Natural killer cell (primary cell): ENCODE measurements around the gene C2CD4D. TPM values are rescaled to one million over a fixed set of nuclear protein-coding genes. Genes with fewer than 3 reads are reported as not detected.

Source experiments
- ATAC-seq, 3 donors: fragments of 150-1000 bp in 2 of 3; fragments of 200-7000 bp in 1 of 3; cut with Tn5 transposase; 1 replicate in 1 of 3; 2 replicates in 2 of 3; pipeline ENCODE4 v1.10.0; 2021; ENCODE audit warnings: mild to moderate bottlenecking in 2 of 3, moderate library complexity in 2 of 3
- DNase-seq, 2 donors: peaks; one replicate each; pipeline versions ENCODE4 v3.0.0 to v3.0.0-alpha.2; 2013 to 2021; ENCODE audit warnings: mixed read lengths in 1 of 2
- H3K27ac ChIP-seq: one replicate; pipeline ENCODE4 v1.5.1; 2013; ENCODE audit warnings: mild to moderate bottlenecking, low read length
- H3K27me3 ChIP-seq: one replicate; pipeline ENCODE4 v1.6.1; 2013; ENCODE audit warnings: low read length; ENCODE audit not compliant: control insufficient read depth, insufficient read depth
- H3K36me3 ChIP-seq: one replicate; pipeline ENCODE4 v1.6.1; 2013; ENCODE audit warnings: low read length; ENCODE audit not compliant: control insufficient read depth, insufficient read depth
- H3K4me1 ChIP-seq: one replicate; pipeline ENCODE4 v1.6.1; 2013; ENCODE audit warnings: low read length; ENCODE audit not compliant: control insufficient read depth, insufficient read depth
- H3K4me3 ChIP-seq: one replicate; pipeline ENCODE4 v1.5.1; 2013; ENCODE audit warnings: low read length
- H3K9me3 ChIP-seq: one replicate; pipeline ENCODE4 v1.6.1; 2013; ENCODE audit warnings: low read length; ENCODE audit not compliant: control insufficient read depth, insufficient read depth
- H3K27ac Mint-ChIP-seq, 2 donors: one replicate each; pipeline ENCODE4 v1.8.0; 2022; ENCODE audit warnings: mild to moderate bottlenecking in 2 of 2, mixed read lengths in 2 of 2, moderate library complexity in 1 of 2
- H3K27me3 Mint-ChIP-seq, 2 donors: one replicate each; pipeline ENCODE4 v1.8.0; 2022; ENCODE audit warnings: low read depth in 2 of 2, mixed read lengths in 2 of 2
- H3K36me3 Mint-ChIP-seq: one replicate; pipeline ENCODE4 v1.8.0; 2022; ENCODE audit warnings: mixed read lengths
- H3K4me1 Mint-ChIP-seq, 2 donors: one replicate each; pipeline ENCODE4 v1.8.0; 2022; ENCODE audit warnings: mixed read lengths in 2 of 2
- H3K4me3 Mint-ChIP-seq: one replicate; pipeline ENCODE4 v1.8.0; 2022; ENCODE audit warnings: mild to moderate bottlenecking, moderate library complexity, mixed read lengths
- H3K9me3 Mint-ChIP-seq, 2 donors: one replicate each; pipeline ENCODE4 v1.8.0; 2022; ENCODE audit warnings: mixed read lengths in 2 of 2
- WGBS: methylation state at CpG from one replicate; pipeline ENCODE4 v1.1.7; 2013; ENCODE audit warnings: missing lambda C conversion rate; ENCODE audit not compliant: insufficient coverage; 5-methylcytosine and 5-hydroxymethylcytosine counted together
- intact Hi-C: fragments of 100-400 bp; cut with micrococcal nuclease; formaldehyde crosslinking; loops from one replicate; pipeline ENCODE4 v1.14.2; 2022
- total RNA-seq, 4 donors: library from RNA; stranded (reverse); fragments of 120-200 nt in 1 of 4; gene quantifications; one replicate each; pipeline versions ENCODE4 v1.2.3 to v1.2.4, GENCODE V29; 2013 to 2022
- TF ChIP-seq, protein P1 (sequence below): fragments of 200-600 bp; IDR thresholded peaks from one replicate; pipeline ENCODE4 v1.8.0; 2022; ENCODE audit warnings: antibody characterized with exemption

The C2CD4D gene
- total RNA-seq: under 1 TPM in 2 of 3 donors, not detected in 1; 0.20 to 0.24 TPM
- total RNA-seq (2013): 0.11 TPM

DNA sequence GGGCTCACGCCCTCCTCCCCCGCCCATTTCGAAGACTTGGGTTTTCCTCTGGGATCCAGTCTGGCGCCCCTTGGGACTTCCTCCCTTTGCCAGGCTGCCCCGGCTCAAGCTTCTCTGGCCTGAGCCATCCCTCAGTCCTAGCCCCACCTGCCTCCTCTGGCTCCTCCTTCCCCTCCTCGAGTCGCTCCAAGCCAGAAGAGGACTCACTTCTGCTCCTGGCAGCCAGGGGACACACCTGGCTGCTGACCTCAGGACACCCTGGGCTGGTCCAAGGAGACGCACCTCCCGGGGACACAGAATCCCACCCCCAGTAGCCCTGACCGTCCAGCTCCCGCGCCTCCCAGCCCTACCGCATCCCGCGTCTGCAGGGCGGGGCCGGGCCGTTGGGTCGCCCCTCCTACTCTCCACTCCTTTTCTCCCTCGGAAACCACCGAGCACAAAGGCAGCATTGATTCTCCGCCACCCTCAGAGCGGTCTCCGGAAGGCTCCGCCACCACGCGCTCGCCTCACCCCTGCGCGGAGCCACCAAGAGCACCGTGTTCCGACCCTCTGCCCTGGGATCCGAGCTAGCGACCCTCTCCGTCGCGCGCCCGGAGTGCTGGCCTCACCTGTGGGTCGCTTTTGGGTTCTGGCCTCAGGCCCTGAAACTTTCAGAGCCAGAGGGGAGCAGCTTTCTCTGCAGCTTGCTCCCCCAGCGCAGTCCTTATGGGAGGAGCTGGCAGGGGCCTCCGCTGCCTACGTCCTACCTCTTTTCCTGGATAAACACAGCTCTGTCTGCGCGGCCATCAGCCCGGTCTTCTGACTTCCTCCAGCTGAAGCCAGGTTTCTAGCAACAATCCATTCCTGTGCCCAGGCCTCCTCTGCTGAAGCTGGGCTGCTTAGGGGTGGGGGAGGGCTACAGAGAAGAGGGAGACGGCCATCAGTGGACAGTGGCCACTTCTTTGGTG, at the start of gene C2CD4D:
TSS of gene C2CD4D (minus strand) at position 364 of the 947 bp plus-strand sequence. CDS start 831 bp downstream, outside the sequence.
- Histone ChIP-seq H3K4me1 (peaks cover 42% of the 10 kb centered on the region), H3K4me3 (peak within 1 kb of the TSS; percentile 47)

DNA sequence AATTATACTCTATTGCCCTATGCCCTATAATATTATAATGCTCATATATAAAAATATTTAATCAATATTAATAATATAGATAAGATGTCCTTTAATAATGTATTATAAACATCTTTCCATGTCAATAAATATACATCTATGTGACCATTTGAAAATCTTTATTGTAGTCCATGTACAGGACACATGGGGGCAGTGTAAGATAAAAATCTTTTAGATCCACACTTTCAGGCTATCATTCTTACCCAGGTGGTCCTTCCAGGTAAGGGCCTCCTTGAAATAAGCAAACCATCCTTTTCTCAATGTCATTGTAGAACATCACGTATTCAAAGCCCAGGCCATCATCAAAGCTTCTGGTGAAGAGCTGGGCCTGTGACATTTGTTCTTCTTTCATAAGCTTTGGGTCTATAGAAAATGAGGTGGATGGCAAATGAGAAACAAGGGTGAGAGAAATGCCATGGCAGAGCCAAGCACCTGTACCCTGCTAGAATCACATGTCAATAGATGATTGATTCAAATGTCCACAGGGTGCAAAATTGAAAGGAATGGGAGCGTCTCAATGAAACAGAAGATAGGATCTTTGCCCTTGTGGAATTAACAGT, 49.5 kb upstream of the C2CD4D start:
- intact Hi-C loops: loop anchor here (1.0 kb wide), 1 partner anchor 108 kb away; no protein-coding TSS in a partner anchor
- Mint-ChIP-seq H3K4me1 (peaks cover 16 to 27% of the 10 kb centered on the region in 2 donors), H3K4me3 (no peak overlapping the region), H3K27me3 (no peaks in the 10 kb centered on the region), H3K27ac (no peak overlapping the region), H3K9me3 (no peaks in the 10 kb centered on the region), H3K36me3 (peaks cover 13% of the 10 kb centered on the region)
- Histone ChIP-seq H3K4me3 (no peak overlapping the region), H3K36me3 (peaks cover 25% of the 10 kb centered on the region), H3K27me3 (no peaks in the 10 kb centered on the region), H3K9me3 (no peaks in the 10 kb centered on the region), H3K4me1 (no peaks in the 10 kb centered on the region), H3K27ac (no peak overlapping the region)
- ATAC-seq (no peak), DNase-seq (peak in 1 of 2 donors; percentile 64)
- TF ChIP-seq, protein P1, sequence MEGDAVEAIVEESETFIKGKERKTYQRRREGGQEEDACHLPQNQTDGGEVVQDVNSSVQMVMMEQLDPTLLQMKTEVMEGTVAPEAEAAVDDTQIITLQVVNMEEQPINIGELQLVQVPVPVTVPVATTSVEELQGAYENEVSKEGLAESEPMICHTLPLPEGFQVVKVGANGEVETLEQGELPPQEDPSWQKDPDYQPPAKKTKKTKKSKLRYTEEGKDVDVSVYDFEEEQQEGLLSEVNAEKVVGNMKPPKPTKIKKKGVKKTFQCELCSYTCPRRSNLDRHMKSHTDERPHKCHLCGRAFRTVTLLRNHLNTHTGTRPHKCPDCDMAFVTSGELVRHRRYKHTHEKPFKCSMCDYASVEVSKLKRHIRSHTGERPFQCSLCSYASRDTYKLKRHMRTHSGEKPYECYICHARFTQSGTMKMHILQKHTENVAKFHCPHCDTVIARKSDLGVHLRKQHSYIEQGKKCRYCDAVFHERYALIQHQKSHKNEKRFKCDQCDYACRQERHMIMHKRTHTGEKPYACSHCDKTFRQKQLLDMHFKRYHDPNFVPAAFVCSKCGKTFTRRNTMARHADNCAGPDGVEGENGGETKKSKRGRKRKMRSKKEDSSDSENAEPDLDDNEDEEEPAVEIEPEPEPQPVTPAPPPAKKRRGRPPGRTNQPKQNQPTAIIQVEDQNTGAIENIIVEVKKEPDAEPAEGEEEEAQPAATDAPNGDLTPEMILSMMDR: peak; percentile 59
- 100% methylated on average over 2 of the region's 2 CpGs for WGBS

More for the DNA sequence above, at the start of gene C2CD4D:
- Mint-ChIP-seq H3K4me3 (peak within 1 kb of the TSS; percentile 86), H3K27ac (peak within 1 kb of the TSS; percentile 75 to 85), H3K9me3 (no peaks in the 10 kb centered on the region), H3K36me3 (no peaks in the 10 kb centered on the region), H3K4me1 (peaks cover 33 to 40% of the 10 kb centered on the region in 2 donors), H3K27me3 (peaks cover 3 to 27% of the 10 kb centered on the region in 2 donors)
- Histone ChIP-seq H3K9me3 (no peaks in the 10 kb centered on the region), H3K36me3 (no peaks in the 10 kb centered on the region), H3K27ac (peak within 1 kb of the TSS; percentile 57), H3K27me3 (peaks cover 5% of the 10 kb centered on the region)
- intact Hi-C loops: loop anchor here (5.0 kb wide), 1 partner anchor 307 kb away; no protein-coding TSS in a partner anchor
- DNase-seq (peak; percentile 49 to 90), ATAC-seq (peak; percentile 74 to 79 (median 76))
- 6% methylated on average over 47 of the region's 47 CpGs for WGBS
- TF ChIP-seq, protein P1: no peak

DNA sequence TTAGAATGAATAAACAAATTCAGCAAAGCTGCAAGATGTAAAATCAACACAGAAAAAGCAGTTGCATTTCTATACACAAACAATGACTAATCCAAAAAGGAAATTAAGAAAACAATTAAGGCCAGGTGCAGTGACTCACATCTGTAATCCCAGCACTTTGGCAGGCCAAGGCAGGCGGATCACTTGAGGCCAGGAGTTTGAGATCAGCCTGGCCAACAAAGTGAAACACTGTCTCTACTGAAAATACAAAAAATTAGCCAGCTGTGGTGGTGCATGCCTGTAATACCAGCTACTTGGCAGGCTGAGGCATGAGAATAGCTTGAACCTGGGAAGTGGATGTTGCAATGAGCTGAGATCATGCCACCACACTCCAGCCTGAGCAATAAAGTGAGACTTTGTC, 47.4 kb upstream of the C2CD4D start:
- Mint-ChIP-seq H3K4me3 (no peak overlapping the region), H3K9me3 (no peaks in the 10 kb centered on the region), H3K27ac (no peak overlapping the region), H3K4me1 (peaks cover 8 to 13% of the 10 kb centered on the region in 2 donors), H3K36me3 (peaks cover 4% of the 10 kb centered on the region), H3K27me3 (no peaks in the 10 kb centered on the region)
- no peaks in the 10 kb centered on the region for H3K9me3 ChIP-seq
- peaks cover 21% of the 10 kb centered on the region for H3K36me3 ChIP-seq
- ATAC-seq: no peak
- WGBS: 94% methylated on average over 1 of the region's 1 CpG
- no peak for DNase-seq
- H3K27ac ChIP-seq: no peak overlapping the region
- TF ChIP-seq, protein P1: no peak
- H3K4me1 ChIP-seq: no peaks in the 10 kb centered on the region
- intact Hi-C loops: no loop called here
- no peak overlapping the region for H3K4me3 ChIP-seq
- no peaks in the 10 kb centered on the region for H3K27me3 ChIP-seq
